ENCODE data around the gene IL1RAPL2.
"Not testable (repeated sequence)": the region's sequence is repeated elsewhere in the genome, so short reads cannot be mapped to it uniquely, and the experiment has no call there.

The IL1RAPL2 gene

DNA sequence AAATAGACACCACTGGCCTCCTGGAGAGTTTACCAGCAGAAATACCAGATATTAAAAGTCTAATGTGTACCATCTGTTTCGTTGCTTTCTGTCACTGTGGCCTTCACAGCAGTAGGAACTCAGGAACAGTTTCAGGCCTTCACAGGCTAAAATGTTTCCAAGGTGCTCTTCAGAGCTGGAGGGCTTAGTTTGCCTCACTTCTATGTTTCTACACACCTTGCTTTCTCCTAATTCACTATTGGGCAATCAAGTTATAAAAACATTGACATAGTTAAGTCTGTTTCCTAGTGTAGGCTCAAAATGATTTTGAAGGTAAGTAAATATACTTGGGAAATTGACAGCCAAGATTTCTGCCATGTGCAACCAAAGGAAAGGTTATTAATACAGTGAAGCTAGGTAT lies 395.9 kb downstream of the IL1RAPL2 start:
- H3K4me3 ChIP-seq (ENCODE audit: low read depth, low read length): no peak overlapping the region
- H3K4me1 ChIP-seq (ENCODE audit: control insufficient read depth, insufficient read depth, low read length): peaks cover 9% of the 10 kb centered on the region
- no peak overlapping the region for H3K9ac ChIP-seq (ENCODE audit: low read depth, low read length)
- H3K36me3 ChIP-seq (ENCODE audit: control insufficient read depth, insufficient read depth, low read length): no peaks in the 10 kb centered on the region
- no peaks in the 10 kb centered on the region for H3K9me3 ChIP-seq (ENCODE audit: control insufficient read depth, insufficient read depth, low read length)
- H3K27me3 ChIP-seq (ENCODE audit: control insufficient read depth, insufficient read depth, low read length): no peaks in the 10 kb centered on the region

DNA sequence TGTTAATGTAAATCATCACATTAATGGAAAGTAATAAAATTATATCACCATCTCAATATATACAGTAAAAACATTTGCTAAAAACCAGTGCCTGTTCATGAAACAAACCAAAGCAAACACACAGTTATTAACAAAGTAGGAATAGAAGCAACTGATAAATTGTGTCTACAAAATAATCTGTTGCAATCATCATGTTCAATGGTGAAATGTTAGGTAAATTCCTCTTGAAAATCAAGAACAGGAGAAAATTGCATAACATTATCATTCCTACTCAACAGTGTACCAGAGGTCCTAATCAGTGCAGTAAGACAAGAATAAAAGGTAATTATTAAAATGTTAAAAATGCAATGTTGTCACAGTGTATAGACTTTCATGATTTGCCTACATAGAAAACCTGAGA lies 402.2 kb downstream of the IL1RAPL2 start:
- Histone ChIP-seq H3K9me3 (ENCODE audit: control insufficient read depth, insufficient read depth, low read length) (no peaks in the 10 kb centered on the region), H3K27me3 (ENCODE audit: control insufficient read depth, insufficient read depth, low read length) (no peaks in the 10 kb centered on the region), H3K4me3 (ENCODE audit: low read depth, low read length) (no peak overlapping the region), H3K9ac (ENCODE audit: low read depth, low read length) (no peak overlapping the region), H3K4me1 (ENCODE audit: control insufficient read depth, insufficient read depth, low read length) (no peaks in the 10 kb centered on the region), H3K36me3 (ENCODE audit: control insufficient read depth, insufficient read depth, low read length) (no peaks in the 10 kb centered on the region)

DNA sequence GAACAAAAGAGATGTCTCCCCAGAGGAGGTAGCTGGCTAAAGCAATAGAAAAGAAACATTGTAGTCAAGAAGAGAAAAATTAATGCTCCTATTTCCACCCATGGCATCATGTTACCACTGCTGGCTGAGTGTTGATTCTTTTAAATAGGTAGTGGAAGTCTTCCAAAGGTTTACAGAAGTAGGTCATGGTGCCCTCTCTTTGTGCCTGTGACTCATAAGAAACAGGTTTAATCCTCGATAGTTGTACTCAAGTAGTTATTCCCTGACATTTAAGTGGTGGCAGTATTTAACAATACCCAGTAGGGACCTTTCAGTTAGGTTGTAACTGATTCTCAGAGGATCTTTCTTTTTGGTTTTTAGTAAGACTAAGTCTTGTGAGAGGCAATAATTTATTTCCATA lies 406.7 kb downstream of the IL1RAPL2 start:
- Histone ChIP-seq H3K9me3 (ENCODE audit: control insufficient read depth, insufficient read depth, low read length) (no peaks in the 10 kb centered on the region), H3K9ac (ENCODE audit: low read depth, low read length) (no peak overlapping the region), H3K4me3 (ENCODE audit: low read depth, low read length) (no peak overlapping the region), H3K27me3 (ENCODE audit: control insufficient read depth, insufficient read depth, low read length) (no peaks in the 10 kb centered on the region), H3K36me3 (ENCODE audit: control insufficient read depth, insufficient read depth, low read length) (no peaks in the 10 kb centered on the region), H3K4me1 (ENCODE audit: control insufficient read depth, insufficient read depth, low read length) (no peaks in the 10 kb centered on the region)

DNA sequence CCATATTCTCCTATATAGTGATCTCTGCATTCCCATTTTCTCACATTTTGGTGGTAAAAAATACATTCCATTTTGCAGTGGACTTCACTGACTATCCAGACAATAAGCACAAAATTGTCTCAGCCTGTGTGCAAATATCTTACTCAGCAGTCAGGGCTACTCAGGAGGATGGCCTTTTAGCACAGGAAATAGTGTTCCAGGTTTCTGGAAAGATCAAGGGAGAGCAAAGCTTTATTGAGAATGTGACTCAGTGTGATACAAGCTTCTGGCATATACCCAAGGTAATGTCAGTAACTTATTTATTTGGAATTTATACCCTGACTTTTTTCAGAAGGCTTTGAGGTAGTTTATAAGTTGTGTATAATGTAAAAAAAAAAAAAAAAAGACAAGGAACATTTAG lies 421.1 kb downstream of the IL1RAPL2 start:
- no peaks in the 10 kb centered on the region for H3K9me3 ChIP-seq (ENCODE audit: control insufficient read depth, insufficient read depth, low read length)
- H3K9ac ChIP-seq (ENCODE audit: low read depth, low read length): no peak overlapping the region
- no peaks in the 10 kb centered on the region for H3K27me3 ChIP-seq (ENCODE audit: control insufficient read depth, insufficient read depth, low read length)
- no peaks in the 10 kb centered on the region for H3K4me1 ChIP-seq (ENCODE audit: control insufficient read depth, insufficient read depth, low read length)
- no peak overlapping the region for H3K4me3 ChIP-seq (ENCODE audit: low read depth, low read length)
- no peaks in the 10 kb centered on the region for H3K36me3 ChIP-seq (ENCODE audit: control insufficient read depth, insufficient read depth, low read length)

DNA sequence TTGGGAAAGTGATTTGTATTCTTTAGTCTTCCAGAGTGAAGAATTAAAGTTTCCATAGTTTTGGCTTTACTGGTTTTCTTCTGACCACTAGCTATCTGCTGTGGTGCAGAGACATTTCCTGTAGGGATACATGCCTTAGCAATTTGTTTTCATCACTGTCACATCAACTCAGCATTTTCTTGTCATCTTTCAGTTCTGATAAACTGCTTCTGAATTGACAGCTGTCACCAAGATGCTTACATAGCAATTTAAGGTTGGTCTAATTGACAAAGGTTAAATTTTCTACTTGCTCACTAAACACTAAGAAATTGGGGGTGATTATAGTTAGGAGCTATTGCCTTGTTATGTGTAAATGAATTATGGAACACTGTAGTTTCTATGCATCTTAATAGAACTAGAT lies 422.0 kb downstream of the IL1RAPL2 start:
- Histone ChIP-seq H3K4me3 (ENCODE audit: low read depth, low read length) (no peak overlapping the region), H3K9me3 (ENCODE audit: control insufficient read depth, insufficient read depth, low read length) (no peaks in the 10 kb centered on the region), H3K27me3 (ENCODE audit: control insufficient read depth, insufficient read depth, low read length) (no peaks in the 10 kb centered on the region)

DNA sequence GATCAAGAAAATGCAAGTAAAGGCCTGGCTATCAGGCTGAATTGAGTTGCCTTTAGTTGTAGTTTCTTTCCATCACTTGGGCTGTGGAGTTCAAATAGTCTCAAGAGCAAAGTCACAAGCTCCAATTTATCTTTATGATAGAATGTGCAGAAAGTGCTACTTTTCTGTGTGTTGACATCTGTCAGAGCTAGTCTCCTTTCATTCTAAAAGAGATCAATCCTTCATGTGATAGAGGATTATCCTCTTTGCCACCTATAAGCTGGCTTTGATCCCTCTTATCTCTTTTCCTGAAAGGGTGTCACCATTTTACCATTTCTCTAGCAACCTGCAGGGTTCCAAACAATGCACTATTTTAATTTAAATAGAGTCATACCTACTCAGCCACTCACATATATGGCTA lies 429.5 kb downstream of the IL1RAPL2 start:
- Histone ChIP-seq H3K27me3 (ENCODE audit: control insufficient read depth, insufficient read depth, low read length) (no peaks in the 10 kb centered on the region), H3K9me3 (ENCODE audit: control insufficient read depth, insufficient read depth, low read length) (no peaks in the 10 kb centered on the region), H3K36me3 (ENCODE audit: control insufficient read depth, insufficient read depth, low read length) (no peaks in the 10 kb centered on the region), H3K9ac (ENCODE audit: low read depth, low read length) (no peak overlapping the region), H3K4me3 (ENCODE audit: low read depth, low read length) (no peak overlapping the region), H3K4me1 (ENCODE audit: control insufficient read depth, insufficient read depth, low read length) (peaks cover 7% of the 10 kb centered on the region)

More for the DNA sequence above, 422.0 kb downstream of the IL1RAPL2 start:
- no peaks in the 10 kb centered on the region for H3K4me1 ChIP-seq (ENCODE audit: control insufficient read depth, insufficient read depth, low read length)
- no peaks in the 10 kb centered on the region for H3K36me3 ChIP-seq (ENCODE audit: control insufficient read depth, insufficient read depth, low read length)
- no peak overlapping the region for H3K9ac ChIP-seq (ENCODE audit: low read depth, low read length)

DNA sequence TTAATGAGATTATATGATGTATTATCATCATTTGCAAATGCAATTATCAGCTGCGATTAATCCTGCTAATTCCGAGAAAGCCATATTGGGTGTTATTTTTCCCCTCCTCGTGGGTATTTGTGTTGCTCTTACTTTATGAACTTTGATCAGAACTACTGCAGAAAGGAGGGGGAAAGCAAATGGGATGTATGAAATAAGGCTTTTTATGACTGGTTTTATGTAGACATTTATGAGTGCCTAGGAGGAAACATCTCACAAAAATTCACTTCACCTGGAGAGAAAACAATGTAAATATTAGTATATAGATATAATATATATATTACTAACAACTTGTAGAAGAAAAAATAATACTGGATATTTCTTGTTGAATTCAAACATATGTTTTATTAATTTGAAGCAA lies 440.1 kb downstream of the IL1RAPL2 start:
- no peaks in the 10 kb centered on the region for H3K9me3 ChIP-seq (ENCODE audit: control insufficient read depth, insufficient read depth, low read length)
- no peak overlapping the region for H3K4me3 ChIP-seq (ENCODE audit: low read depth, low read length)
- H3K27me3 ChIP-seq (ENCODE audit: control insufficient read depth, insufficient read depth, low read length): no peaks in the 10 kb centered on the region
- H3K36me3 ChIP-seq (ENCODE audit: control insufficient read depth, insufficient read depth, low read length): no peaks in the 10 kb centered on the region
- no peak overlapping the region for H3K9ac ChIP-seq (ENCODE audit: low read depth, low read length)
- H3K4me1 ChIP-seq (ENCODE audit: control insufficient read depth, insufficient read depth, low read length): peaks cover 3% of the 10 kb centered on the region

DNA sequence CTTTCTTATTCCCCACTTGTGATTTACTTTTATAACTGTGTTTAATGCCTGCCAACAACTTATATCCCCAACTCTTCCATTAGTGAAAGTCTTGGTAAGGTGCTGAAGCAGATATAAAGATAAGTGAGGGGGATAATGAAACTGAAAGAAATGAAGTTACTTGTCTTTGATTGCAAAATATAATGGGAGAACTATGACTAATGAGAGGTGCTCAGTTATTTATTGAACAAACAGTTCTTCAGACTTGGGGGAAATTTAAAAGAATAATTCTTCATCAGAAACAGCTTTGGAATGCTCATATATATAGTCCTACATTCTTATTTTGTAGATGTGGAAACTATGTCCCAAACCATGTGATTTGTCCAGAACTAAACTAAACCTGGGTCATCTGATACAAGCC lies 441.0 kb downstream of the IL1RAPL2 start:
- no peaks in the 10 kb centered on the region for H3K9me3 ChIP-seq (ENCODE audit: control insufficient read depth, insufficient read depth, low read length)
- H3K4me1 ChIP-seq (ENCODE audit: control insufficient read depth, insufficient read depth, low read length): no peaks in the 10 kb centered on the region
- no peaks in the 10 kb centered on the region for H3K27me3 ChIP-seq (ENCODE audit: control insufficient read depth, insufficient read depth, low read length)
- no peak overlapping the region for H3K9ac ChIP-seq (ENCODE audit: low read depth, low read length)
- H3K36me3 ChIP-seq (ENCODE audit: control insufficient read depth, insufficient read depth, low read length): no peaks in the 10 kb centered on the region
- H3K4me3 ChIP-seq (ENCODE audit: low read depth, low read length): no peak overlapping the region

DNA sequence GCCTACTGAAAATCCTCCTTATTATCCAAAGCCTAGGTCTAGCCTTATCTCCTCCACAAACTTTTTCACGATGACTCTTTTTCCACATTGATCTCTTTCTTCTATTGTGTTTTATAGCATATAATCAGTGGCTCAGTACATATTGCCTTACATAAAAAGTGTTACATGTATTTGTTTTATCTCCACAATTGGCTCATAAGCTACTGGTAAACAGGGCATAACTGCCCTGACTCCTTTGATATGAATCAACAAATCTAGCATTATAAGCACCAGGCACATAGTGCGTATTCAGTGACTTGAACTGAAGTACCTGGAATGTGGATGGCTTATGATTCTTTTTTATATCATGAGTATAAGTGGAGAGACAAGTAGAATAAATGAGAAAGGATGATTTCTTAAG lies 447.7 kb downstream of the IL1RAPL2 start:
- Histone ChIP-seq H3K9me3 (ENCODE audit: control insufficient read depth, insufficient read depth, low read length) (no peaks in the 10 kb centered on the region), H3K9ac (ENCODE audit: low read depth, low read length) (no peak overlapping the region), H3K4me1 (ENCODE audit: control insufficient read depth, insufficient read depth, low read length) (peaks cover 4% of the 10 kb centered on the region), H3K36me3 (ENCODE audit: control insufficient read depth, insufficient read depth, low read length) (no peaks in the 10 kb centered on the region), H3K4me3 (ENCODE audit: low read depth, low read length) (no peak overlapping the region), H3K27me3 (ENCODE audit: control insufficient read depth, insufficient read depth, low read length) (no peaks in the 10 kb centered on the region)

DNA sequence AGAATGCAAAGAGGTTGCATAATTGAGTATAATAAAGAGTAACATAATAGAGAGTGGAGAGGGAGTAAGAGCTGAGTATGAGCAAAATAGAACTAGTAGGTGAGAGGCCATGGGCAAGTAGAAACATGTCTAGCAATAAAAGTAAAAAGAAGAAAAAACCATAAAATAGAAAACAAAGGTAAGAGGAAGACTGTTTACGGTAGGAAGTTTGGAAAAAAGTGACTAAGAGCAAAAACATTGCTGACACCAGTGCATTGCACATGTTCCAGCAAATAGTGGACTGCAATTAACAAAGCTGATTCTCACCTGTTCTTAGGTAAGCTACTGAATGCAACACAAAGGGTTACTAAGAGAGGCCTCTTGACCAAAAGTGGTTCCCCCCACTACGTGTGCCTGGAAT lies 451.6 kb downstream of the IL1RAPL2 start:
- no peak overlapping the region for H3K9ac ChIP-seq (ENCODE audit: low read depth, low read length)
- H3K9me3 ChIP-seq (ENCODE audit: control insufficient read depth, insufficient read depth, low read length): no peaks in the 10 kb centered on the region
- peaks cover 4% of the 10 kb centered on the region for H3K4me1 ChIP-seq (ENCODE audit: control insufficient read depth, insufficient read depth, low read length)
- no peaks in the 10 kb centered on the region for H3K36me3 ChIP-seq (ENCODE audit: control insufficient read depth, insufficient read depth, low read length)
- no peak overlapping the region for H3K4me3 ChIP-seq (ENCODE audit: low read depth, low read length)
- H3K27me3 ChIP-seq (ENCODE audit: control insufficient read depth, insufficient read depth, low read length): no peaks in the 10 kb centered on the region

DNA sequence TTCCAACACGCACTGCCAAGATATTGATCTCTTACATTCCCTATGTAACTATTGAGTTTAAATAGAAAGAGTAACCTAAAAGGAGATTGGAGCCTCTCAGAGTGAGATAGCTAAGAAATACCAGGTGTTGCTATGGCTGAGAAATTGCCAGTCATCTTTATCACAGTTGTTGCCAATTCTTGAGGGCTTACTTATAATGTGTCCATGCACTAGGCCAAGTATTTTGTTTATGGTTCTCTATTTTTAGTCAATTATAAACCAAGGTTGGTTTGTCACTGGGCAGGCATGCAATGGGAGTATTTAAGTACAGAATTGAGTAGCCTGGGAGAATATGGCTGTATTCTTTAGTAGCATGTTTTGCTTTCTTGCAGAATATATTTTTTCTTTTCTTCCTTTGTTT lies 452.9 kb downstream of the IL1RAPL2 start:
- Histone ChIP-seq H3K4me3 (ENCODE audit: low read depth, low read length) (no peak overlapping the region), H3K27me3 (ENCODE audit: control insufficient read depth, insufficient read depth, low read length) (no peaks in the 10 kb centered on the region), H3K9ac (ENCODE audit: low read depth, low read length) (no peak overlapping the region), H3K36me3 (ENCODE audit: control insufficient read depth, insufficient read depth, low read length) (no peaks in the 10 kb centered on the region), H3K9me3 (ENCODE audit: control insufficient read depth, insufficient read depth, low read length) (no peaks in the 10 kb centered on the region), H3K4me1 (ENCODE audit: control insufficient read depth, insufficient read depth, low read length) (peaks cover 4% of the 10 kb centered on the region)

DNA sequence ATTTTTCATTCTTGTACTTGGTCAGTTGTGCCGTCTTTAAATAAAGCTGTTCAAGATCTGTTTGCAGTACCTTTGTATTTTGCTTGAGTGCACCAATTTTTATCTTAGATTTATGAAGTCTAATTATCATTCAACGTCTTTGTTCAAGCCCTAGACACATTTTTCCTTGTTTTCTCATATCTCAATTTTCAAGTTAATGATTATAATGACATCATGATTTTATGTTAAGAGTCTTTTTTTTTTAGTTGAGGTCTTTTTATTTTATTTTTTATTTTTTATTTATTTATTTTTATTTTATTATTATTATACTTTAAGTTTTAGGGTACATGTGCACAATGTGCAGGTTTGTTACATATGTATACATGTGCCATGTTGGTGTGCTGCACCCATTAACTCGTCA lies 463.0 kb downstream of the IL1RAPL2 start:
- not testable (repeated sequence) for H3K36me3 ChIP-seq (ENCODE audit: control insufficient read depth, insufficient read depth, low read length); H3K4me3 ChIP-seq (ENCODE audit: low read depth, low read length); H3K9ac ChIP-seq (ENCODE audit: low read depth, low read length); H3K9me3 ChIP-seq (ENCODE audit: control insufficient read depth, insufficient read depth, low read length); H3K4me1 ChIP-seq (ENCODE audit: control insufficient read depth, insufficient read depth, low read length); H3K27me3 ChIP-seq (ENCODE audit: control insufficient read depth, insufficient read depth, low read length)
